IMR-90 (cell line): ENCODE results near the gene RPL19. TPM values are rescaled to one million over a fixed set of nuclear protein-coding genes. Genes with fewer than 3 reads are reported as not detected.

Experiments
- ATAC-seq: fragments of 200-7000 bp; cut with Tn5 transposase; 2 replicates; pipeline ENCODE4 v1.9.1; 2020; ENCODE audit warnings: low read depth, mild to moderate bottlenecking, moderate library complexity
- BruUV-seq: library from RNA; stranded (reverse); fragments of 400-500 nt; replicated peaks from 2 replicates; lab custom pipeline; 2021; lab: Mats Ljungman, UMichigan
- CTCF ChIA-PET: fragments of 300-600 bp; formaldehyde crosslinking; extraction: SDS; loops from one replicate; lab custom pipeline; 2021; ENCODE audit warnings: antibody characterized with exemption; lab: Yijun Ruan, JAX
- POLR2A ChIA-PET: fragments of 300-600 bp; sonication (Branson Sonifier 250); formaldehyde crosslinking; loops from one replicate; lab custom pipeline; 2022; ENCODE audit warnings: antibody characterized with exemption; ENCODE audit not compliant: unreplicated experiment; lab: Charles Lee
- DNase-seq: peaks from one replicate; pipeline ENCODE4 v3.0.0; 2013
- H2AFZ ChIP-seq: replicated peaks from 2 replicates; pipeline ENCODE3; 2013; ENCODE audit warnings: low read length, mild to moderate bottlenecking; ENCODE audit not compliant: poor library complexity
- H2AK5ac ChIP-seq: 2 replicates; pipeline ENCODE4 v1.6.1; 2013; ENCODE audit warnings: low read depth, low read length, inconsistent platforms
- H2AK9ac ChIP-seq: replicated peaks from 2 replicates; pipeline ENCODE3; 2013; ENCODE audit warnings: mild to moderate bottlenecking, low read depth, low read length, moderate library complexity; ENCODE audit not compliant: poor library complexity
- H2BK120ac ChIP-seq: 2 replicates; pipeline ENCODE4 v1.6.1; 2013; ENCODE audit warnings: low read depth, low read length, inconsistent platforms
- H2BK15ac ChIP-seq: 3 replicates; pipeline ENCODE4 v1.6.1; 2013; ENCODE audit warnings: low read depth, low read length, inconsistent platforms
- H2BK20ac ChIP-seq: 2 replicates; pipeline ENCODE4 v1.6.1; 2013; ENCODE audit warnings: low read depth, mild to moderate bottlenecking, inconsistent platforms, low read length, moderate library complexity
- H2BK5ac ChIP-seq: 2 replicates; pipeline ENCODE4 v1.6.1; 2013; ENCODE audit warnings: mild to moderate bottlenecking, low read depth, low read length, inconsistent platforms; ENCODE audit not compliant: poor library complexity, severe bottlenecking
- H3K14ac ChIP-seq: replicated peaks from 2 replicates; pipeline ENCODE4 v1.6.1; 2013; ENCODE audit warnings: low read depth, low read length, inconsistent platforms
- H3K18ac ChIP-seq: 2 replicates; pipeline ENCODE4 v1.6.1; 2013; ENCODE audit warnings: low read depth, low read length, control low read depth
- H3K23ac ChIP-seq: 2 replicates; pipeline ENCODE4 v1.6.1; 2013; ENCODE audit warnings: low read depth, low read length, inconsistent platforms
- H3K27ac ChIP-seq: 2 replicates; pipeline ENCODE4 v1.5.1; 2013; ENCODE audit warnings: mild to moderate bottlenecking, control low read depth, low read length; ENCODE audit not compliant: insufficient read depth
- H3K27me3 ChIP-seq: 2 replicates; pipeline ENCODE4 v1.6.1; 2013; ENCODE audit warnings: low read length; ENCODE audit not compliant: control insufficient read depth, insufficient read depth
- H3K36me3 ChIP-seq: 2 replicates; pipeline ENCODE4 v1.6.1; 2013; ENCODE audit warnings: low read length, mixed read lengths; ENCODE audit not compliant: control insufficient read depth, insufficient read depth
- H3K4ac ChIP-seq: 2 replicates; pipeline ENCODE4 v1.6.1; 2013; ENCODE audit warnings: low read depth, low read length, inconsistent platforms
- H3K4me1 ChIP-seq: 2 replicates; pipeline ENCODE4 v1.6.1; 2013; ENCODE audit warnings: low read length, mixed read lengths; ENCODE audit not compliant: control insufficient read depth, insufficient read depth
- H3K4me2 ChIP-seq: 2 replicates; pipeline ENCODE4 v1.6.1; 2013; ENCODE audit warnings: low read depth, mild to moderate bottlenecking, control low read depth, low read length, moderate library complexity
- H3K4me3 ChIP-seq: 2 replicates; pipeline ENCODE4 v1.5.1; 2013; ENCODE audit warnings: low read depth, mild to moderate bottlenecking, control low read depth, low read length, moderate library complexity; ENCODE audit not compliant: insufficient read depth
- H3K56ac ChIP-seq: 2 replicates; pipeline ENCODE4 v1.6.1; 2013; ENCODE audit warnings: low read length, inconsistent platforms; ENCODE audit not compliant: insufficient read depth; ENCODE audit errors: extremely low read depth
- H3K79me1 ChIP-seq, 2 experiments: 2 replicates each; pipeline ENCODE4 v1.6.1; 2013; ENCODE audit warnings: low read length in 2 of 2, inconsistent platforms in 1 of 2, low read depth in 1 of 2
- H3K9ac ChIP-seq: 2 replicates; pipeline ENCODE4 v1.6.1; 2013; ENCODE audit warnings: low read depth, low read length, control low read depth
- H3K9me1 ChIP-seq: 2 replicates; pipeline ENCODE4 v1.6.1; 2013; ENCODE audit warnings: low read length, inconsistent platforms; ENCODE audit not compliant: insufficient read depth
- H3K9me3 ChIP-seq: 2 replicates; pipeline ENCODE4 v1.6.1; 2013; ENCODE audit warnings: low read length; ENCODE audit not compliant: control insufficient read depth, insufficient read depth
- H4K20me1 ChIP-seq: 2 replicates; pipeline ENCODE4 v1.6.1; 2013; ENCODE audit warnings: low read length, inconsistent platforms; ENCODE audit not compliant: insufficient read depth
- H4K5ac ChIP-seq: 2 replicates; pipeline ENCODE4 v1.6.1; 2013; ENCODE audit warnings: mild to moderate bottlenecking, low read depth, low read length, control low read depth
- H4K8ac ChIP-seq, 2 experiments: 2 replicates each; pipeline ENCODE4 v1.6.1; 2013; ENCODE audit warnings: low read depth in 2 of 2, low read length in 2 of 2, control low read depth in 1 of 2, inconsistent platforms in 1 of 2
- H4K91ac ChIP-seq: 2 replicates; pipeline ENCODE4 v1.6.1; 2013; ENCODE audit warnings: low read depth, low read length, inconsistent platforms; ENCODE audit not compliant: insufficient read depth
- CEBPB ChIP-seq: IDR thresholded peaks from 2 replicates; pipeline ENCODE4 v1.6.1; 2012; ENCODE audit warnings: low read depth, low read length, improper control_type of control experiment
- CHD1 ChIP-seq: IDR thresholded peaks from 2 replicates; pipeline ENCODE4 v1.6.1; 2012; ENCODE audit warnings: low read depth, low read length, improper control_type of control experiment
- MAFK ChIP-seq: IDR thresholded peaks from 2 replicates; pipeline ENCODE4 v1.6.1; 2012; ENCODE audit warnings: low read depth, low read length, improper control_type of control experiment
- MAZ ChIP-seq: IDR thresholded peaks from 2 replicates; pipeline ENCODE4 v1.6.1; 2012; ENCODE audit warnings: low read depth, mild to moderate bottlenecking, low read length, improper control_type of control experiment, moderate library complexity, borderline replicate concordance
- NFE2L2 ChIP-seq: fragments of 150-350 bp; IDR thresholded peaks from 2 replicates; pipeline ENCODE4 v1.6.1; 2016; ENCODE audit warnings: low read depth, mild to moderate bottlenecking, low read length
- RAD21 ChIP-seq: IDR thresholded peaks from 2 replicates; pipeline ENCODE4 v1.6.1; 2012; ENCODE audit warnings: low read length, improper control_type of control experiment
- RFX5 ChIP-seq: IDR thresholded peaks from 2 replicates; pipeline ENCODE4 v1.8.0; 2012; ENCODE audit warnings: low read depth, mild to moderate bottlenecking, low read length, moderate library complexity
- SMC3 ChIP-seq: fragments of 150-350 bp; IDR thresholded peaks from 2 replicates; pipeline ENCODE4 v1.6.1; 2016; ENCODE audit warnings: low read depth, mild to moderate bottlenecking, antibody characterized with exemption, low read length, moderate library complexity
- whole genome bisulfite sequencing, 2 experiments: methylation state at CpG; one replicate each; pipeline versions ENCODE4 v1.1.5 to v1.1.7; 2013; ENCODE audit warnings: missing lambda C conversion rate in 2 of 2; ENCODE audit not compliant: insufficient read length in 1 of 2; ENCODE audit errors: extremely low coverage in 2 of 2; 5-methylcytosine and 5-hydroxymethylcytosine counted together
- dilution Hi-C: fragments of 300-500 bp; cut with HindIII; formaldehyde crosslinking; loops from one replicate; pipeline ENCODE4 v1.14.3; 2018; ENCODE audit warnings: low sequenced_read_pairs; ENCODE audit not compliant: unreplicated experiment
- in situ Hi-C: fragments of 300-500 bp; cut with MboI; formaldehyde crosslinking; loops from 3 replicates; pipeline ENCODE4 v1.14.3; 2019; ENCODE audit warnings: low sequenced_read_pairs, inconsistent platforms, mixed read lengths
- intact Hi-C: fragments of 100-400 bp; cut with micrococcal nuclease; formaldehyde crosslinking; loops from 2 replicates; pipeline ENCODE4 v1.10.0; 2022
- polyA plus RNA-seq, 3 experiments: library from polyadenylated mRNA; depleted of rRNA; stranded (reverse); fragments of >200 nt; gene quantifications; 2 replicates each; pipeline ENCODE4 v1.2.3, GENCODE V29; 2012; ENCODE audit warnings: low replicate concordance in 1 of 3
- total RNA-seq: library from RNA; depleted of rRNA; stranded (reverse); fragments of >200 nt; gene quantifications from 2 replicates; pipeline ENCODE4 v1.2.3, GENCODE V29; 2012
- TF ChIP-seq, protein P1 (sequence below): fragments of 150-350 bp; IDR thresholded peaks from 2 replicates; pipeline ENCODE4 v1.6.1; 2016; ENCODE audit warnings: low read depth, mild to moderate bottlenecking, low read length, moderate library complexity, borderline replicate concordance

RPL19 gene
- total and polyA plus RNA-seq, 2 of the 4 experiments (the other 2 are of a cell fraction), result 2,101 to 2,466 TPM

DNA sequence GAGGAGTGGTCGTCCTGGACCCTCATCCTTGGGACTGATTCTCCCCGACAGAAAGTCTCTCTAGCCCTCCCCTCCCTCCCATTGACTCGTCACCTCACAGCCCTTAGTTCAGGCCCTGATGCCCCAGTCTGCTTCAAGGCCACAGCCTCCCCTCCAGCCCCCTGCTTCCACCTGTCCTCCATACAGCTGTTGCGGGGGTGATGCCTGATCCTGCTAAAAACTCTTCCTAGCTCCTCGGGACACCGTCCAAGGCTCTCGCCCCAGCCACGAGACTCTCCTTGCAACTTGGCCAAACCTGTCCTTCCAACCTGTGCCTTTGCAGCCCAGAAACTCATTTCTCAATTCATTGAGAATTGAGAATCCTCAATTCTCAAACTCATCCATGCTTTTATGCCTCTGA lies 18.8 kb downstream of the RPL19 start:
- no peak overlapping the region for H3K4me2 ChIP-seq
- 60% methylated on average over 1 of the region's 8 CpGs; no CpG with 5 or more reads in 1 of the 2 experiments for WGBS, 2 experiments
- no peaks in the 10 kb centered on the region for H3K9me1 ChIP-seq
- no peak overlapping the region for H3K9ac ChIP-seq
- H3K18ac ChIP-seq, result no peak overlapping the region
- H3K9me3 ChIP-seq, result no peaks in the 10 kb centered on the region
- no peak overlapping the region for H3K4ac ChIP-seq
- in situ Hi-C loops (no loop called here), intact Hi-C loops (no loop called here), dilution Hi-C loops (no loop called here)
- no peaks in the 10 kb centered on the region for H4K20me1 ChIP-seq
- no peak overlapping the region for H3K23ac ChIP-seq
- no peak for ATAC-seq
- ChIA-PET CTCF (no interaction called here), POLR2A (no interaction called here)
- no peak overlapping the region for H2BK120ac ChIP-seq
- DNase-seq, result no peak
- no peak overlapping the region for H4K8ac ChIP-seq
- no peak overlapping the region for H2BK15ac ChIP-seq
- H3K79me1 ChIP-seq, result no peaks in the 10 kb centered on the region
- H2BK20ac ChIP-seq, result no peak overlapping the region
- peaks cover 67% of the 10 kb centered on the region for H3K27me3 ChIP-seq
- no peak overlapping the region for H4K91ac ChIP-seq
- H3K4me1 ChIP-seq, result no peaks in the 10 kb centered on the region
- H3K14ac ChIP-seq, result no peak overlapping the region
- H2AK9ac ChIP-seq, result no peak overlapping the region
- no peak overlapping the region for H2AK5ac ChIP-seq
- no TSS peak for BruUV-seq
- no peak overlapping the region for H3K56ac ChIP-seq
- no peak overlapping the region for H3K4me3 ChIP-seq
- no peaks in the 10 kb centered on the region for H3K36me3 ChIP-seq
- no peak overlapping the region for H3K27ac ChIP-seq
- no peak for TF ChIP-seq NFE2L2
- TF ChIP-seq CHD1, result no peak
- TF ChIP-seq SMC3, result no peak
- TF ChIP-seq RFX5, result no peak
- no peak for TF ChIP-seq MAFK
- no peak for TF ChIP-seq RAD21
- TF ChIP-seq, protein P1, sequence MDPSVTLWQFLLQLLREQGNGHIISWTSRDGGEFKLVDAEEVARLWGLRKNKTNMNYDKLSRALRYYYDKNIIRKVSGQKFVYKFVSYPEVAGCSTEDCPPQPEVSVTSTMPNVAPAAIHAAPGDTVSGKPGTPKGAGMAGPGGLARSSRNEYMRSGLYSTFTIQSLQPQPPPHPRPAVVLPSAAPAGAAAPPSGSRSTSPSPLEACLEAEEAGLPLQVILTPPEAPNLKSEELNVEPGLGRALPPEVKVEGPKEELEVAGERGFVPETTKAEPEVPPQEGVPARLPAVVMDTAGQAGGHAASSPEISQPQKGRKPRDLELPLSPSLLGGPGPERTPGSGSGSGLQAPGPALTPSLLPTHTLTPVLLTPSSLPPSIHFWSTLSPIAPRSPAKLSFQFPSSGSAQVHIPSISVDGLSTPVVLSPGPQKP, result no peak
- no peak for TF ChIP-seq MAZ
- no peak for TF ChIP-seq CEBPB
- no peak overlapping the region for H4K5ac ChIP-seq
- H2BK5ac ChIP-seq, result no peak overlapping the region
- H2AFZ ChIP-seq, result no peak overlapping the region
